HG03354 (cell line): Measurements from ENCODE around the gene LRRC4C.
"Not testable (repeated sequence)": the region's sequence is repeated elsewhere in the genome, so short reads cannot be mapped to it uniquely, and the experiment has no call there.

Experiments
- ATAC-seq: cut with Tn5 transposase; IDR thresholded peaks from one replicate; pipeline ENCODE4 v1.9.1; 2021; ENCODE audit warnings: mild to moderate bottlenecking; ENCODE audit not compliant: unreplicated experiment, poor library complexity, severe bottlenecking

The LRRC4C gene

DNA sequence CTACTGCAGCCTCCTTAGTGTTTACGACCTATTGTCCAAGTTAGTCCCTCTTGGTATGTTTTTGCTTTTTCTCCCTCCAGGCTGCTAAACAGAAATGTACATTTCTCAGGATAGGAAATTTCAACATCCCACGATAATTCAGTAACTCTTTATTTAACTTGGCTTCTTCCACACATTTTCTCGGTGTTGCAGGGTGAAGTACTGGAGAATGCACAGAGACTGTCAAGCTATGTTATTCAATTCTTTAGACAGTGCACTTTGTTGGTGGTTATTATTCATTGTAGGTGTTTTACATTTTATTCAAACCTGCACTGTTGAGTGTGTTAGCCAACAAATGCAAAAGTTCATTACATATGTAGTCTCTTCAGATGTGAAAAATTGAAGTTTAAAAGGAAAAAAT lies 839.8 kb downstream of the LRRC4C start:
- ATAC-seq, result no peak

DNA sequence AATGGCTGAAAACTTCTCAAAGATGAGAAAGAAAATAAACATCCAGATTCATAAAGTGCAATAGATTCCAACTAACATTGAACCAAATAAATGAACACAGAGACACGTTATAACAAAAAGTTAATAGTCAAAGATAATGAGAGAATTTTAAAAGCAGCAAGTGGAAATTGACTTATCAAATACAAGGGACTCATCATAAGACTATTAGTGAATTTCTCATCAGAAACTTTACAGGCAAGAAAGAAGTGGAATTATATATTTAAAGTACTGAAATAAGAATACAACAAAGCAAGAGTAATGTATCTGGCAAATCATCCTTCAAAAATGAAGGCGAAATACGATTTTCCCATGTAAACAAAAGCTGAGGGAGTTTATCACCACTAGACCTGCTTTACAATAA lies 852.7 kb downstream of the LRRC4C start:
- ATAC-seq, result no peak

DNA sequence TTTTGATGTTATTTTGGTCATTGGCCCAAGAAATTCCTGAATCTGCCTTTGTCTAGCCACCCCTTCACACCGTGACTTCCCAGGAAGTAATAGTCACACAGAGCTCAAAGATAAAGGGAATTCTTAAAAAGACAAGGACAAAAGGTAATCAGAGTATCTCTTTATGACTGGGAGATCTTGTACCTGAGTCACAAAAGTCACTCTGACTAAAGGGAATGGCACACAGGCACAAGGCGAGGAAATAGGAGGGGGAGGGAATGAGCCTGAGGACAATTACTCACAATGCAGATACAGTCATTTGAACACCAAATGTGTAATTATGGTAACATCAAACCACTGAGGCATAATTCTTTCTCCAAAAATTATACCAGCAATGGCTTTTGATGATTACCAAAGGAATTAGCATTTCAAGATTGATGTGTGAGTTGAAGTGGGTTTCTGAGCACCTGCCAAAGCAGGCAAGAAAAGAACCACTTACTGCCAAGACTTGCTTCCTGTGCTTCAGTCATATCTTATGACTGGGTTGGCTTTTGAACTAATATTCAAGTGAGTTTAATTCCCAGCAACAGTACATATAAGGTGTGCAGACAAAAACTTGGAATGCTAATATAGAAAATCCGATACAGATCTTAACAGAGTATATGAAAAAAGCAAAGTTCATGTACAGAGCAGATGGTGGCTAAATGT lies 856.4 kb downstream of the LRRC4C start:
- no peak for ATAC-seq

DNA sequence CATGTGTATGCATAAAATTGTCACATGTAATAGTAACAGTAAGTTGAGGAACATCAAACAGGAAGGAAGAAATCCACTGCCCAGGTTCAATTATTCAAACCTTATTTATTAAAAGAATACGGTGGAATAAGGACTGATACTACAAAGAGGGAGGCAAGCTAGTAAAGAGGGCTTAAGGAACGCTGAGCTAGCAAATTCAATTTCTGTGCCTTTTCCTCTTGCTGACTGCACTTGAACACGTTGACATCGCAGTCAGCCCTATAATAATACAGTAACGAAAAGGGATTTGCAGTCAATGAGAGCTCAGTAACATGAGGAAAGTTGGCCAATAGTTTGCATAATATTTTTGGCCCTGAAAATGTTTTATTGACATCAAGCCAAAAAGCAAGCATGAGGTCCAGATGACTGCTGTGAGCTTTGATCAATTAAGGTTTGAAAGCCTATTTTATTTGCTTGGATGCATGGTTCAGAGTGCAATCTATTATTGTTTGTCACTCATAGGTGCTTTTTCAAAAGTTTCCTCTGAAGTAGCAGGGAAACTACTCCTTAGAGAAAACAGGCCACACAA lies 861.8 kb downstream of the LRRC4C start:
- ATAC-seq, result no peak

DNA sequence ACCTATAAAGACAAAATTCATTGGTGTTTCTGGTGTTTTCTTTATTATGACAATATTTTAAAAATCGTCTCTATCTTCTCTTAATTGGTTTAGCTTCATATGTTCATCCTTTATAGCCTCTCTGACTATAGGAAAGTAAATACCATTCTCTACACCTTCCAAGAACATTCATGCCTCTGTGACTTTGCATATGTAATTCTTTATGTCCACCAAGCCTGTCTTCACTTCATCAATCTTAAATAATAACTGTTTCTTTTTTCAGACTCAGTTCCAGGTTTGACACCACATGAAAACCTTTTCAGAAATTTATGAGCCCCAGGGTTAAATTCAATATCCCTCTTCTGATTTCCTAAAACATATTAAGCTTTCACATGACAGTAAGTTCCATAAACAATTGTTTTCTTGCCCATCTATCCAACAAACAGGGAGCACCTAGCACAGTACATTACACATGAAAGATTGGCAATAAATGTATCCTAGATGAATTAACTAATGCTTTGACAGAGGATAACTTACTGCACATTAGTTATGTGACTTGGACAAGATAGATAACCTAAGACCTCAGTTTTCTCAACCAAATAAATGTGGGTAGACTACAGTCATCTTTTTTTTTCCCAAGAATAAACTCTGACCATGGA lies 886.1 kb downstream of the LRRC4C start:
- ATAC-seq, result no peak

DNA sequence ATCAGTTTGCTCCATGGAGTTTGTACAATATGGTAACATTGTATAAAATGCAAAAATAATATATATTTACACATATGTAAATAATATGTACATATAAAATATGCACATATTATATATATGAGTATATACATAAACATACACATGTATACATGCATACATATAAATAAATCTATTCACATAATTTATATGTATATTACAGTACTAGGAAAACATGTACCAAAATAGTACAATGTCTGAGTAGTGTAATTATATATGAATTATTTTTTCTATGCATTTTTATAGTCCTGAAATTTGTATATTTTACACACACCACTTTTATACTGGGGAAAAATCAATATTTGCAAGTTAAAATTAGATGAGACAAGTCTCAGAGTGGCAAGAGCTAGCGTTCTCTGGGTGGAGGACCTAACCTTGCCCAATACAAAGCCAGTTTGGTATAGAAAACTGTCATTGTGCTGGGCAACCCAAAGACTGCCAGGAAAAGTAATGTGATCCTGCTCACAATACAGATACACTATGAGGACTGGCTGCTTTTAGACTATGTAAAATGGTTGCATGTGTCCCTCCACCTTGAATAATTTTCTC lies 889.4 kb downstream of the LRRC4C start:
- ATAC-seq, result no peak

DNA sequence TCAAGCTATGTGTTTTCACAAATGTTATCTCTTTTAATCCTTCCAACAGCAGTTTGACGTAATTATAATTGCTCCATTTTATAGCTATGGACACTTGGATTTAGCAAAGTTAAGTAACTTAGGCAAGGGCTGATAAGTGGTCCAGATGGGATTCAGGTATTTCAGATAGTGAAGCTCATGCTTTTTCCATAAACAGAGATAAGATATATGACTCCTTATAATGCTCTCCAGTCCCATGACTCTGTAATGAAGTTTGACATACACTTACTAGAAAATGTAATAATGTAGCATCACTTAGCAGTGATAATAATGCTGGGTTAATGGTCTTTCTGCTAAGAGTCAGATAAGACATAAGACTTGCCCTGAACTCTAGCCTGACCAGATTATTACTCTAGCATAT lies 892.1 kb downstream of the LRRC4C start:
- ATAC-seq, result no peak

DNA sequence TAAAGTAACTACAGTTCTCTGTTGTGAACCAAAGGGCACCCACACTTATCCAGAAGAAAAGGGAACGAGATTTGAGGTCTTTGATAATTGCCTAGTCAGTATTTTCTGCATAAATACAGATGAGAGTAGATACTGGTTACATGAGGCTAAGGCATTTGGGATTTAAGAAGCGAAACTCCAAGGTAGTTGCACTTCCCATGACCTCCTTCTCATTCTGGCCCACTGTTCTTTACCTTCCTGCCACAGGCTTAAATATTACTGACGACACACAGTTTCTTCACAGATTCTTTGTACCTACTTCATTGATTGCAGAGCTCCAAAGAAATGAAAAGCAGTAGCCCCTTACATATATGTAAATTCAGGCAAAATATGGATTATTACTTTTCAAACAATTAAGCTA lies 915.3 kb downstream of the LRRC4C start:
- no peak for ATAC-seq

DNA sequence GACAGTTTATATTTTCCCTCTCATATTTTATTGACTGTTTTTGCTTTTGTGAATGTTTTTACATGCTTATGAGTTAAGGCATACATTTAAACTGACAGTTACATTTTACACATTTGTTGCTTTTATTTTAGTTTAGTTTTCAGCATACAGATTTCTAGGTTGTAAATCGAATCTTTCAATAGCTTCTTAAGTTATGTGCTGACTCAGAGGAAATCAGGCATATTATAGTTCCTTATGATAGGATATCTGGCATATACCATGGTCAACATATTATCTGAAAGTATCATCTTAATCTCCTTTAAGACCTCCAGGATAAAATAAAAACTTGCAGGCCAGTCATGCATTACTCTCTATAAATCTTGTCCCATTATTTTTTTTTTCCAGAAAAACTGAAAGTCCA lies 916.6 kb downstream of the LRRC4C start:
- no peak for ATAC-seq

DNA sequence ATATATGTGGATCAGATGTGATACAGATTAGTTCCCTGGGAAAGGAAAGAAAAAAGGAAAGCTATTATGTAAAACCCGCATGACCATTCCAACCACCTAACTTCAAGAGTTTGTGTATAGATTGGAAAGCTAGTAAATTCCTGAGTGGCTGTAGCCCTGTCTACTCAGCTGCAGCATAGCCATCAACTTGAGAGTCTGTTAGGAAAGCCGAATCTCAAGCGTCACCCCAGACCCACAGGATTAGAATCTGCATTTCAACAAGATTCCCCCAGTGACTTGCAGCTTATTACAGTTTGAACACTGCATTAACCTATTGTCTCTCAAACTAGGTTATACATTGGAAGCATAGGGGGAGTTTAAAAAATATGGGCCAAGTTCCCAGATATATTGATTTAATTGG lies 921.7 kb downstream of the LRRC4C start:
- ATAC-seq, result no peak

DNA sequence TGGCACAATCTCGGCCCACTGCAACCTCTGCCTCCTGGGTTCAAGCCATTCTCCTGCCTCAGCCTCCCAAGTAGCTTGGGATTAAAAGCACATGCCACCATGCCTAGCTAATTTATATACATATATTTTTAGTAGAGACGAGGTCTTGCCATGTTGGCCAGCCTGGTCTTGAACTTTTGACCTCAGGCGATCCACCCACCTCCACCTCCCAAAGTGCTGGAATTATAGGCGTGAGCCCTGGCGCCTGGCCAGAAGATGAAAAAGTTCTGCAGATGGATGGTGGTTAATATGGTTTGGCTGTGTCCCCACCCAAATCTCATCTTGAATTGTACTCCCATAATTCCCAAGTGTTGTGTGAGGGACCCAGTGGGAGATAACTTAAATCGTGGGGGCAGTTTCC lies 937.4 kb downstream of the LRRC4C start:
- not testable (repeated sequence) for ATAC-seq

DNA sequence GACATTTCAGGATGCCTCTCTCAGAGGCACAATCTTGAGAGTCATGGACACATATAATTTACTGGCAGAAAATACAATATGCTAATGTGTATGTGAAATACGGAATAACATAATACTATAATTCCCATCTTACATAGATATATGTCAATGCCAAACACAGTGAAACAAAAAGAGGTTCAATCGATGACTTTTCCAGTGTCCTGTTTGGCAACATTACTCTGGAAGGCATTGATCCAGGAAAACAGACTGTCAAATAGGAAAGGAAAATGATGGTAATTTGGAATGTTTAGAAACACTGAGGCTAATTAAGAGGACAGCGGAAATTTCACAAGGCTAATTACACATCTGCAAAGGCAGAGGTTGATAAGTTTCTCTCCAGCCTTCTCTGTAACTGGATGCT lies 942.3 kb downstream of the LRRC4C start:
- ATAC-seq, result no peak

DNA sequence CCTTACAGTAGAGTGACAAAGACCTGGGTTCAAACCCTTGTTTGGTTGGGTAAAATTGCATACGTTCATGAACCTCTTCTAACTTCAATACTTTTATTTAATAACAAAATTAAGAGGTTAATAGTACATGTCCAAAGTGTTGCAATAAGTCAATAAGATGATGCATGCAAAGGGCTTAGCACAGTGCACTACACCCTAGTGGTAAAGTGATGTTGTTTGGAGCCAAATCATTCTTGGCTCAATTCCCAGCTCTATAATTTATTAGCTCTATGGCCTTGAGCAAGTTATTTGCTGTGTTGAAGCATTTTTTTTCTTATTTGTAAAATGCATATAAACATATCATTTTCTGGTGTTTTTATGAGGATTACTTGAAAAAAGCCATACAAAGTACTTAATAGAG lies 945.3 kb downstream of the LRRC4C start:
- no peak for ATAC-seq

DNA sequence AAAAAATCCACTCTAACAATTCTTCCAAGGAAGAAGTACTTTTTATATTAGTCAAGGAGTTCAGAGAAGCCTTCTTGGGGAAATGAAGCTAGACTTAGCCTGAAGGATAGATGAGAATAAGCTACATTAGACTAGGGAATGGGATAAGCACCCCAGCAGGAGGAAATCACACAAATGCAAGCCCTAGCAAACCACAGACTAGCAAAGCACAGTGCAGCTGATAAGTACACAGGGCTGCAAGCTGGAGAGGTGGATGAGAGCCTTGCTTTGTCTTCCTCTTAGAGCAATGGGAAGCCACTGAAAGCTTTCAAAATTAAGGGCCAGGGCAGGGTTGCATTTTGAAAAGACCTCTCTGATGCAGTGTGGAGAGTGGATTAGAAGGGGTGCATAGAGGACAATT lies 946.2 kb downstream of the LRRC4C start:
- ATAC-seq, result no peak

DNA sequence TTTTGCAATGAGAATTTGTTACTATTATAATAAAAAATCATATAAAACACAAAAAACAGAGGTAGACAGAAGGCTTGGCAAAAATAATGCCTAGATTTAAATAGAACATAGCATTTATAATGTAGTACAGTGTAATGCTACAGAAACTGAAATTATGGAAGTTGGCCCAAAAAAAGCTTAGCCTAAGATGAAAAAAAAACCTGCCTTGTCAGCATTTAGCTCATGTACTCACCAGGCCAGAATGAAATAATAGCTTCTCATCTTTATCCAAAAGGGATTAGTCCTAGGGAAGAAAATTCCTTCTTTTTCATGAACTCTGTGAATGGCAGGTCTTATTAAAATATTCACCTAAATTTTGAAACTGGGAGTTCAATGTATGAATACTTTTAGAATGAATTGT lies 951.1 kb downstream of the LRRC4C start:
- no peak for ATAC-seq

DNA sequence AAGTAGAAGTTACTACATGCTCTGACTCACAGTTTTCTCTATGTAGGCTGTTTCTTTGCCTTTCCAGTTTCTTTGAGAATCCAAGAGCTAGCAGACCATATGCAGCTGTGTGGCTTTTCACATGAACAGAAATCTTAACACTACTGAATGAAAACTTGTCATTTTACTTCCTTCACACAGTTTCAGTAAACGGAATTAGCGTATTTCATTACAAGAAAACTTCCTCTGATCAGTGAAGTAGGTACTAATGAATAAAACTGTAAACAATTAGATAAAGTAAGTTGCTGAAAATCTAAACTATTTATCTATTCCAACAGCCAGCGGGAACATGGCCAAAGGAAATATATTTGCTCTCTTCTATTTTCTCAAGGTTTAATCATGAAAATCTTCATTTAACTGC lies 953.2 kb downstream of the LRRC4C start:
- ATAC-seq, result no peak

DNA sequence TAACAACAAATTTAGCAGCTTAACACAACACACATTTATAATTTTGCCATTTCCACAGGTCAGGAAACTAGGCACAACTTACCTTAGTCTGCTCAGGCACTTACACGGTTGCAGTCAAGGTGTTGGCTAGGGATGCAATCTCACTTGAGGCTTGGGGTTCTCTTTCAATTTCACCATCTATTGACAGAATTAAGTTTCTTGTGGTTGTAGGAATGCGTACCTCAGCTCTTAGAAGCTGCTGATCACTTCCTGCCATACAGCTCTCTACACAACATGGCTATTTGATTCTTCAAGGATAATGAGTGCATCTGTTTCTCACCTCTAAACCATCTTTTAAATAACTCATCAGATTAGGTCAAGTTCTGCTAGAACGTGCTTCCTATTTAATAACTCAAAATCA lies 968.1 kb downstream of the LRRC4C start:
- ATAC-seq, result no peak

DNA sequence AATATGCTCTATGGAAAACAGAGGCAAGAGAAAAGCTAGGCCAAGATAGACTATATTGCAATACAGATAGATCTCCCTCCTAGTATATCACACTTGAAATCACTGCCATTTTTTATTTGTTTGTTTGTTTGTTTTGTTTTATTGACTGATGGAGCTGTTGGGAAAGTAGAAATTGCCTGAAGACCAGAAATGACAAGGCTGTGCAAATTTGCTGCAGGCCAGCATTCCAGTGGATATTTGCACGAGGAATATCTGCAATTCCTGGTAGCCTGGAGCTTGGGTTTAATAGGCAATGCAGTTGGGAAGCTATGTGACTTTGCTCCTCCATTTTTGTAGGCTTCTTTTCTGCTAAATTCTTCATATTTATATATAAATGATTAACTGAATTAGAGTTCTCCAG lies 991.7 kb downstream of the LRRC4C start:
- ATAC-seq, result no peak

DNA sequence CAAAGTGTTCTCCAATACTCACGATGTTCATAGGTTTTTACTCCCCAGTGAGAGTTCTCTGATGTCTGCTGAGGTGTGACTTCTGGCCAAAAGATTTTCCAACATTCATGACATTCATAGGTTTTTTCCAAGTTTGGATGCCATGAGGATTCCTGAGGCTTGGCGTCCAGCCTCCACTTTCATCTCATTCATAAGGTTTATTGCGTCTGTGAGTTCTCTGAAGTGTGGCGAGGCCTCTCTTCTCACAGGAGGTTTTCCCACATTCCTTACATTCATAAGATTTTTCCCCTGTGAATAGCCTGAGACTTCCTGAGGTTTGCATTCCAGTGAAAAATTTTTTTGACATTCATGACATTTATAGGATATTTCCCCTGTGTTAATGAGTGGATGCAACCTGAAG lies 1014.1 kb downstream of the LRRC4C start:
- no peak for ATAC-seq

DNA sequence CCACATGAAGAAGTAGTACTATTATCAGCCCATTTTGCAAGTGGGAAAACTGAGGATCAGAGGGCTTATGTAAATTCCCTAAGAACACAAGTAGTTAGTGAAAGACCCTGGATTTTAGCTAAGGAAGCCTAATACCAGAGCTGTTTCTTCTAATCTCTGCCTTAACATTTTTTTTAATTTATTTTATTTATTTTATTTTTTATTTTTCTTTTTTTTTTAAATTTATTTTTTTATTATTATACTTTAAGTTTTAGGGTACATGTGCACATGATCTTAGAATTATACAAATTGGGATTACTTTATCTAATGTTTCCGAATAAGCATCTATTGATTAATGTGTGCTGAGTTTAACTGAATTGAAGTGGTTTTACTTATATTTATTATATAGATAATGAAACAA lies 1015.3 kb downstream of the LRRC4C start:
- ATAC-seq, result no peak

DNA sequence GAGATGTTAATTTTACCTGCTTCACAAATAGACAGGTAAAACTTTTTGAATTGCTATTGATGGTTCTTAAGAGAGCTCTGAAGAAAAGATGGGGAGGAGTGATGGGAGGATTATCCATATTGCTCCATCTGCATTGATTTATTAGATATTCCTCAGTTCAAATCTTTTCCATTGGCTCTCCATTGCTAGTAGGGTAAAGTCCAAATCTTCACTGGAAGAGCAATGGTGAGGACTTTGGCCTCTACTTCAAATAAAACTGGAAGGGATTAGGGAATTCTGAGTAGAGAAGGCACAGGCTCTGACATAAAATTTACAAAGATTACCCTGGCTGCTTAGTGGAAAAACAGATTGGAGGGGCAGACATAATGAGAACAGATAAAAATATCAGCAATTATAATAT lies 1024.1 kb downstream of the LRRC4C start:
- ATAC-seq, result no peak
